ENCODE data around the gene AGPS. TPM values are rescaled to one million over a fixed set of nuclear protein-coding genes. Genes with fewer than 3 reads are reported as not detected.

Gene AGPS
- total and polyA plus RNA-seq, 2 of the 13 experiments (the other 11 are each of a cell fraction or from before 2014, with no cell fraction given): 39.4 to 99.0 TPM

GRCh38 chr2:177405029-177405692 is 12.6 kb downstream of the AGPS start (continued):
- TF ChIP-seq IRF1 (CRISPR knock-in tag; IDR thresholded peaks at IDR 0.05; ENCODE audit: low read depth): no peak
- no peak for TF ChIP-seq MZF1 (CRISPR knock-in tag; IDR thresholded peaks at IDR 0.05; ENCODE audit: borderline replicate concordance)
- TF ChIP-seq SALL2 (CRISPR knock-in tag; IDR thresholded peaks at IDR 0.05): no peak
- no peak for TF ChIP-seq ZNF572 (CRISPR knock-in tag; IDR thresholded peaks at IDR 0.05)
- TF ChIP-seq ZNF83 (CRISPR knock-in tag; IDR thresholded peaks at IDR 0.05; ENCODE audit: borderline replicate concordance): no peak
- TF ChIP-seq RCOR2 (CRISPR knock-in tag; IDR thresholded peaks at IDR 0.05): peak; percentile 73
- no peak for TF ChIP-seq ZFYVE20 (CRISPR knock-in tag; IDR thresholded peaks at IDR 0.05; ENCODE audit: borderline replicate concordance, low read depth)
- no peak for TF ChIP-seq IRF2 (CRISPR knock-in tag; IDR thresholded peaks at IDR 0.05)
- no peak for TF ChIP-seq ARNTL (CRISPR knock-in tag; IDR thresholded peaks at IDR 0.05)
- TF ChIP-seq, protein P1, sequence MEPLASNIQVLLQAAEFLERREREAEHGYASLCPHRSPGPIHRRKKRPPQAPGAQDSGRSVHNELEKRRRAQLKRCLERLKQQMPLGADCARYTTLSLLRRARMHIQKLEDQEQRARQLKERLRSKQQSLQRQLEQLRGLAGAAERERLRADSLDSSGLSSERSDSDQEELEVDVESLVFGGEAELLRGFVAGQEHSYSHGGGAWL (CRISPR knock-in tag; IDR thresholded peaks at IDR 0.05): no peak
- TF ChIP-seq ZNF33B (CRISPR knock-in tag; IDR thresholded peaks at IDR 0.05): no peak
- no peak for TF ChIP-seq ZNF432 (CRISPR knock-in tag; IDR thresholded peaks at IDR 0.05; ENCODE audit: borderline replicate concordance)
- TF ChIP-seq ZBTB7B (CRISPR knock-in tag; IDR thresholded peaks at IDR 0.05): no peak
- TF ChIP-seq HMG20A (CRISPR knock-in tag; IDR thresholded peaks at IDR 0.05; ENCODE audit: borderline replicate concordance): peak; percentile 54; the same call in 1 of the 2 replicates
- TF ChIP-seq, protein P2, sequence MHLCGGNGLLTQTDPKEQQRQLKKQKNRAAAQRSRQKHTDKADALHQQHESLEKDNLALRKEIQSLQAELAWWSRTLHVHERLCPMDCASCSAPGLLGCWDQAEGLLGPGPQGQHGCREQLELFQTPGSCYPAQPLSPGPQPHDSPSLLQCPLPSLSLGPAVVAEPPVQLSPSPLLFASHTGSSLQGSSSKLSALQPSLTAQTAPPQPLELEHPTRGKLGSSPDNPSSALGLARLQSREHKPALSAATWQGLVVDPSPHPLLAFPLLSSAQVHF (CRISPR knock-in tag; IDR thresholded peaks at IDR 0.05): no peak
- peak; percentile 53 for TF ChIP-seq NCOA2 (CRISPR knock-in tag; IDR thresholded peaks at IDR 0.05)
- TF ChIP-seq RBM39 (IDR thresholded peaks at IDR 0.05; ENCODE audit: low read depth, low read length, poor library complexity, severe bottlenecking): no peak
- TF ChIP-seq DMAP1 (CRISPR knock-in tag; IDR thresholded peaks at IDR 0.05): no peak
- TF ChIP-seq, protein P3, sequence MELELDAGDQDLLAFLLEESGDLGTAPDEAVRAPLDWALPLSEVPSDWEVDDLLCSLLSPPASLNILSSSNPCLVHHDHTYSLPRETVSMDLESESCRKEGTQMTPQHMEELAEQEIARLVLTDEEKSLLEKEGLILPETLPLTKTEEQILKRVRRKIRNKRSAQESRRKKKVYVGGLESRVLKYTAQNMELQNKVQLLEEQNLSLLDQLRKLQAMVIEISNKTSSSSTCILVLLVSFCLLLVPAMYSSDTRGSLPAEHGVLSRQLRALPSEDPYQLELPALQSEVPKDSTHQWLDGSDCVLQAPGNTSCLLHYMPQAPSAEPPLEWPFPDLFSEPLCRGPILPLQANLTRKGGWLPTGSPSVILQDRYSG (CRISPR knock-in tag; IDR thresholded peaks at IDR 0.05): no peak
- no peak for TF ChIP-seq EZH2 (conservative IDR thresholded peaks at IDR 0.05; ENCODE audit: low read depth, low read length)
